Measurements from ENCODE around the gene ANKS1B.

DNA sequence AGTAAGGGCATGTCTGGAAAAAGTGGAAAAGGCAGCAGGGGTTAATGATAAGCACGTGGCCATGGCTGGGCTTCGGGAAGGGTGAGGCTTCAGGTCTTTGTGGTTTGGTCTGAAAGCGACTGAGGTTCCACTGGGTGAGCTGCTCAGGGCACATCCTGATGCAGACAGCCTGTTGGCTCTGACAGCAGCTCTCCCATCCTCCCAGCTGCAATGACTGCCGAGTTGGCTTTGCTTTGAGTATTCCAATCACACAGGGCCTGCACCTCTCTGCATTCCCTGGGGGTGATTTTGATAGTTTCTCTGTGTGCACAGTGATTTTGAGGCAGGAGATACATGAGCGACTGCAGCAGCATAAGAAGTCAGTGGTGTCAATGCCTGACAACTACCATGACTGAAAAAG lies 948.9 kb downstream of the ANKS1B start:
- TF ChIP-seq POLR2A (IDR thresholded peaks at IDR 0.05; ENCODE audit: low read length) (no peak), GATA1 (IDR thresholded peaks at IDR 0.05; ENCODE audit: low read depth, low read length) (no peak)

All from erythroblast (primary cell).